Measurements from ENCODE around the gene CRYBA4. TPM values are rescaled to one million over a fixed set of nuclear protein-coding genes. Genes with fewer than 3 reads are reported as not detected.
A peak's percentile ranks its signal among the peaks of the same experiment; 100 is the strongest.

Gene CRYBA4
- total RNA-seq, 1 donor from 2014 or later = not detected

DNA sequence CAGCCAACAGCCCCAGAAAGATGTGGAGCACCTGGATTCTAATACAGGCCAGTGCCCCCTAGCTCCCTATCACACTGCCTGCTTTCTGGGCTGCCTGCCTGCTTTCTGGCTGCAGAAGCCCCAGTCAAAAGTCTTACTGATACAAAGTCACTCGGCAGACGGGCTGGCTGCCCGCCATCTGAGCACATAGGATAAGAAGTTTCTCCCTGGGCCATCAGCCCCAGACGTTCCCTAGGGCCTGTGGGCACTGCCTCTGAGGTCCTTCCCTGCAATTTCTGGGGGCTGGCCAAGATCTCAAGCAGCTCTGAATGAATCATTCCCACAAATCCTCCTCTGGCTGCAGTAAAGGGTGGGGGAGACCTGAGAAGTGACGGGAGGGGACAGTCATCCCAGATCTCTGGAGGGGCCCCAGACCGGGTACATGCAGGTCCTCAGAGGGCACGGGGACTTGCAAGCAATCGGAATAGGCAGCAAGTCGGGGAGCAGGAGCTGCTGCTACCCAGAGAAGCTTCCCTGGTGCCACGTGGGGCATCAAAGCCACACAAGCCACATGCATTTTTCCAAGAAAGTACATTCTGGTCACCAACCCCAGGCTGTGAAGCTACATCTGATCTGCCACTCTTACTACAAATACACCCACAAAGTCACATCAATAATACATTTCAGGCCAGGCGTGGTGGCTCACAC, 36.5 kb upstream of the CRYBA4 start:
- H3K4me3 Mint-ChIP-seq = peak overlapping the region; percentile 11
- TF ChIP-seq, protein P1, sequence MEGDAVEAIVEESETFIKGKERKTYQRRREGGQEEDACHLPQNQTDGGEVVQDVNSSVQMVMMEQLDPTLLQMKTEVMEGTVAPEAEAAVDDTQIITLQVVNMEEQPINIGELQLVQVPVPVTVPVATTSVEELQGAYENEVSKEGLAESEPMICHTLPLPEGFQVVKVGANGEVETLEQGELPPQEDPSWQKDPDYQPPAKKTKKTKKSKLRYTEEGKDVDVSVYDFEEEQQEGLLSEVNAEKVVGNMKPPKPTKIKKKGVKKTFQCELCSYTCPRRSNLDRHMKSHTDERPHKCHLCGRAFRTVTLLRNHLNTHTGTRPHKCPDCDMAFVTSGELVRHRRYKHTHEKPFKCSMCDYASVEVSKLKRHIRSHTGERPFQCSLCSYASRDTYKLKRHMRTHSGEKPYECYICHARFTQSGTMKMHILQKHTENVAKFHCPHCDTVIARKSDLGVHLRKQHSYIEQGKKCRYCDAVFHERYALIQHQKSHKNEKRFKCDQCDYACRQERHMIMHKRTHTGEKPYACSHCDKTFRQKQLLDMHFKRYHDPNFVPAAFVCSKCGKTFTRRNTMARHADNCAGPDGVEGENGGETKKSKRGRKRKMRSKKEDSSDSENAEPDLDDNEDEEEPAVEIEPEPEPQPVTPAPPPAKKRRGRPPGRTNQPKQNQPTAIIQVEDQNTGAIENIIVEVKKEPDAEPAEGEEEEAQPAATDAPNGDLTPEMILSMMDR (conservative IDR thresholded peaks at IDR 0.05) = no peak
- no peak overlapping the region for H3K27ac Mint-ChIP-seq (ENCODE audit: unreplicated experiment)
- DNase-seq (ENCODE audit: low read depth, low spot score) = no peak
- H3K27me3 Mint-ChIP-seq (ENCODE audit: low read depth) = peaks cover 1% of the 10 kb centered on the region
- H3K36me3 Mint-ChIP-seq (ENCODE audit: low read depth) = no peaks in the 10 kb centered on the region
- H3K9me3 Mint-ChIP-seq = no peaks in the 10 kb centered on the region
- H3K4me1 Mint-ChIP-seq = peaks cover 6% of the 10 kb centered on the region

DNA sequence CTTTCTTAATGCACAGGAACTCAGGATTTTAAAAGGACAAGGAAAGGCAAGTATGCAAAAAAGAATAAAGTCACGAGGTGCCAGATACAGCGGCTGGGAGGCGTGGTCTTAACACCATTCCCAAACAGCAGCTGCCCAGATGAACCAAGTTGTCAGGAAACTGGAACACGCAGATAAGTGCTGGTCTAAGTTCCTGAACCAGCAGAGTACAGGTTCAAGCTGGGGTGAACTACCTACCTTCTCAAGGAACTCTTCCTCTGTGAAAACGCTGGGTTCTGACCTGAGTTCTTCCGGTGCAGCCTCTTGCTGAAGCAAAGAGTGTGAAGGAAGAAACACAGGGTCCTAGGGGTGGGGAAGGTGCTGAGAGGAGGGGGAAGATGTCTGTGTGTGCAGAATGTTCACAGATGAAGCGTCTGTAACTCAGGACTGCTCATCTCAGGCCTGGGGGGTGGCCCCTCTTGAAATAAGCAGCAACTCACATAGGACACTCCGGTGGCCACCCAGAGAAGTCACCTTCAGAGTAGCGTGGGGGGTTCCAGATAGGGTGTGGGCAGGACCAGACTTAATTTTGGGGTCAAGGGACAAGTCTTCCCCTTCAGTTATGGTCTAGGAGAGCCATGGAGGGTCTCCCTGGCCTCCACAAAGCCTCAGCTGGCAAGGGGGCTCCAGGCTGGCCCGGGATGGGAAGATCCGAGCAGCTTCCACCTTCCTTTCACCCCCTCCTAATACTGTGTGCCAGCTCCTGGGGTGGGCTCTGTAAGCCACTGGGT, 35.0 kb upstream of the CRYBA4 start:
- peaks cover 5% of the 10 kb centered on the region for H3K27me3 Mint-ChIP-seq (ENCODE audit: low read depth)
- TF ChIP-seq, protein P1 (conservative IDR thresholded peaks at IDR 0.05) = no peak
- no peak for DNase-seq (ENCODE audit: low read depth, low spot score)
- no peaks in the 10 kb centered on the region for H3K36me3 Mint-ChIP-seq (ENCODE audit: low read depth)
- no peaks in the 10 kb centered on the region for H3K9me3 Mint-ChIP-seq
- H3K4me1 Mint-ChIP-seq = no peaks in the 10 kb centered on the region
- H3K4me3 Mint-ChIP-seq = peak overlapping the region; percentile 54
- H3K27ac Mint-ChIP-seq (ENCODE audit: unreplicated experiment) = no peak overlapping the region

DNA sequence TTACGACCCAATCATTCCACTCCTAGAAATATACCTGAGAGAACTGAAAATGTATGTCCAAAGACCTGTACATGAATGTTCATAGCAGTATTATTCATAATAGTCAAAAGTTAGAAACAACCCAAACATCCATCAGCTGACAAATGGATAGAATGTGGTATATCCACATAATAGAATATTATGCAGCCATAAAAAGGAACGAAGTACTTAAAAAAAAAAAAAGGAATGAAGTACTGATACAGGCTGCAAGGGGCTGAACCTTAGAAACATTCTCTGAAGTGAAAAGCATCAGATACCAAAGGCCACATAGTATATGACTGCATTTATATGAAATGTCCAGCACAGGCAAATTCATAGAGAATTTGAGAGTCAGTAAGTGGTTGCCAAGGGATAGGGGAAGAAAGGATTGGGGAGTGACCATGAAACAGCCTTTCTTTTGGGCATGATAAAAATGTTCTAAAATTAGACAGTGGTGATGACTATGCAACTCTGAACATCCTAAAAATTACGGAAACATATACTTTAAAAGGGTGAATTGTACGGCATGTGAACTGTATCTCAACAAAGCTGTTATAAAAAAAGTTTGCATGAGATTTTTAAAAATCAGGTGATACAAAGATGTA, 33.7 kb upstream of the CRYBA4 start:
- TF ChIP-seq, protein P1 (conservative IDR thresholded peaks at IDR 0.05) = no peak
- Mint-ChIP-seq H3K27me3 (ENCODE audit: low read depth) (peaks cover 18% of the 10 kb centered on the region), H3K9me3 (no peaks in the 10 kb centered on the region), H3K36me3 (ENCODE audit: low read depth) (no peaks in the 10 kb centered on the region), H3K4me3 (peak overlapping the region; percentile 86), H3K27ac (ENCODE audit: unreplicated experiment) (no peak overlapping the region), H3K4me1 (no peaks in the 10 kb centered on the region)
- no peak for DNase-seq (ENCODE audit: low read depth, low spot score)

DNA sequence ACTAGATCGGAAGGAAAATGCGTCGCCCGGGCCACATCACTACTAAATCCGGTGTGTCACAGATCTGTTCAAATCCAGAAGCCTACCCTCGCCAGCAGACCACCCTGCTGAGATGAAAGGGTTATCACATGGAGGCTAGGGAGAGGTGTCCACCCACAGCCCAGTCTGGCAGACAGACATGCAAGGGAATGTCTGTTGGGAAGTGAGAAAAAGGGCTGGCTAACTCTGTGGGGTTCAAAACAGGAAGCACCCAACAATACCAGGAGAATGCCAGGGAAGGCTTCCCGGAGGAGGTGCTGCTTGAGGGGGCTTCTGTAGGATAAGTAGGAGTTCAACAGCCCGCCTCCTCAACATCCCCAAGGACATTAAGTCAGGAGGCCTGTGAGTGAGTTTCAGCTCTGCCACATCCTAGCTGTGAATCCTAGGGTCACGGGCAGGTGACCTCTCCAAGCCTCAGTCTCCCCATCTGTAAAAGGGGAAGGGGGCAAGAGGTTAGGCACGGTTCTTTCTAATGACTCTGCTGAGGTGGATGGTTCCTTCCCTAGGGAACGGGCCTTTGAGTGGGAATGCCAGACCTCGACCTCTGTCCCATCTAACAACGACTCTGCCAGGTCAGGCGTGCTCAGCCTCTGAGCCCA, 32.9 kb upstream of the CRYBA4 start:
- H3K36me3 Mint-ChIP-seq (ENCODE audit: low read depth) = no peaks in the 10 kb centered on the region
- H3K27ac Mint-ChIP-seq (ENCODE audit: unreplicated experiment) = peak overlapping the region; percentile 57
- DNase-seq (ENCODE audit: low read depth, low spot score) = no peak
- no peaks in the 10 kb centered on the region for H3K9me3 Mint-ChIP-seq
- H3K27me3 Mint-ChIP-seq (ENCODE audit: low read depth) = peaks cover 21% of the 10 kb centered on the region
- H3K4me1 Mint-ChIP-seq = no peaks in the 10 kb centered on the region
- TF ChIP-seq, protein P1 (conservative IDR thresholded peaks at IDR 0.05) = no peak
- H3K4me3 Mint-ChIP-seq = peak overlapping the region; percentile 86

DNA sequence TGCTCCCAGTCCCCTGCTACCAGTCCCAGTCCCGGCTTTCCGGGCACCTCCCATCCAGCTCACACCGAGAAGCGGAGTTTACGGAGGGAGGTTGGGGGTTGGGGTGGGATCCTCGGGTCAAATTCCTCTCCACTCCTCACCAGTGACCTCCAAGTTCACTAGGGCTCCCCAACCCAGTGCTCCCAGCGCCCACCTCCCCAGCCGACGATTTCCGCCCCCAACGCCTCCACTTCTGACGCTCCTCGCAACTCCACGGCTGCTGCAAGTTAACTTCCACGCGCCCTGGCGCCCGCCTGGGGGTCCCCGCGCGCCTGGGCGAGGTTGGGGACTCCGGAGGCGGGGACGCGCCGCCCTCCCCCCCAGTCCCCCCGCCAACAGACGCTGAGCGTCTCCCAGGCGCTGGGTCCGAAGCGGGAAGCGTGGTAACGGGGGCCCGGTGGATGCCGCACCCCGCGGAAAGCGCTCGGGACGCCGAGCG, 32.4 kb upstream of the CRYBA4 start:
- no peaks in the 10 kb centered on the region for H3K4me1 Mint-ChIP-seq
- peaks cover 26% of the 10 kb centered on the region for H3K27me3 Mint-ChIP-seq (ENCODE audit: low read depth)
- DNase-seq (ENCODE audit: low read depth, low spot score) = no peak
- no peaks in the 10 kb centered on the region for H3K36me3 Mint-ChIP-seq (ENCODE audit: low read depth)
- no peaks in the 10 kb centered on the region for H3K9me3 Mint-ChIP-seq
- TF ChIP-seq, protein P1 (conservative IDR thresholded peaks at IDR 0.05) = no peak
- H3K4me3 Mint-ChIP-seq = peak overlapping the region; percentile 86
- peak overlapping the region; percentile 57 for H3K27ac Mint-ChIP-seq (ENCODE audit: unreplicated experiment)
